ENCODE results near the gene NKX6-2.

The NKX6-2 gene

GRCh38 chr10:132803416-132804210 lies 17.7 kb upstream of the NKX6-2 start:
- Histone ChIP-seq H3K4me1 (ENCODE audit: insufficient read depth, low read length, severe bottlenecking) (no peaks in the 10 kb centered on the region), H2AFZ (ENCODE audit: low read length) (no peak overlapping the region), H3K27me3 (ENCODE audit: insufficient read depth, low read length) (no peaks in the 10 kb centered on the region), H3K4me2 (ENCODE audit: low read length) (no peak overlapping the region), H3K9me2 (ENCODE audit: low read depth, low read length) (no peaks in the 10 kb centered on the region), H3K36me3 (ENCODE audit: insufficient read depth, low read length) (no peaks in the 10 kb centered on the region), H3K27ac (ENCODE audit: low read depth, low read length, poor library complexity, severe bottlenecking) (no peak overlapping the region), H3F3A (ENCODE audit: insufficient read depth, low read length) (no peaks in the 10 kb centered on the region), H4K20me1 (ENCODE audit: insufficient read depth, low read length) (no peaks in the 10 kb centered on the region), H3K4me3 (ENCODE audit: low read depth, low read length, poor library complexity, severe bottlenecking) (no peak overlapping the region), H3K9me3 (ENCODE audit: low read length) (no peaks in the 10 kb centered on the region), H3K9ac (ENCODE audit: low read length) (no peak overlapping the region), H3K79me2 (ENCODE audit: insufficient read depth, low read length) (no peaks in the 10 kb centered on the region)
- TF ChIP-seq CTCF (IDR thresholded peaks at IDR 0.05; ENCODE audit: low read length), result no peak
- no peak for TF ChIP-seq EZH2 (IDR thresholded peaks at IDR 0.05; ENCODE audit: borderline replicate concordance, low read length)

GRCh38 chr10:132802694-132803320 lies 16.9 kb upstream of the NKX6-2 start:
- Histone ChIP-seq H3K4me1 (ENCODE audit: insufficient read depth, low read length, severe bottlenecking) (no peaks in the 10 kb centered on the region), H3K9me2 (ENCODE audit: low read depth, low read length) (no peaks in the 10 kb centered on the region), H2AFZ (ENCODE audit: low read length) (no peak overlapping the region), H3K36me3 (ENCODE audit: insufficient read depth, low read length) (no peaks in the 10 kb centered on the region), H3K27me3 (ENCODE audit: insufficient read depth, low read length) (no peaks in the 10 kb centered on the region), H3F3A (ENCODE audit: insufficient read depth, low read length) (no peaks in the 10 kb centered on the region), H4K20me1 (ENCODE audit: insufficient read depth, low read length) (no peaks in the 10 kb centered on the region), H3K27ac (ENCODE audit: low read depth, low read length, poor library complexity, severe bottlenecking) (no peak overlapping the region), H3K9me3 (ENCODE audit: low read length) (no peaks in the 10 kb centered on the region), H3K4me3 (ENCODE audit: low read depth, low read length, poor library complexity, severe bottlenecking) (no peak overlapping the region), H3K4me2 (ENCODE audit: low read length) (no peak overlapping the region), H3K79me2 (ENCODE audit: insufficient read depth, low read length) (no peaks in the 10 kb centered on the region), H3K9ac (ENCODE audit: low read length) (no peak overlapping the region)
- no peak for TF ChIP-seq CTCF (IDR thresholded peaks at IDR 0.05; ENCODE audit: low read length)
- TF ChIP-seq EZH2 (IDR thresholded peaks at IDR 0.05; ENCODE audit: borderline replicate concordance, low read length), result no peak

GRCh38 chr10:132802048-132802447 lies 16.1 kb upstream of the NKX6-2 start:
- H3F3A ChIP-seq (ENCODE audit: insufficient read depth, low read length), result no peaks in the 10 kb centered on the region
- no peaks in the 10 kb centered on the region for H4K20me1 ChIP-seq (ENCODE audit: insufficient read depth, low read length)
- H3K4me2 ChIP-seq (ENCODE audit: low read length), result no peak overlapping the region
- no peaks in the 10 kb centered on the region for H3K4me1 ChIP-seq (ENCODE audit: insufficient read depth, low read length, severe bottlenecking)
- H2AFZ ChIP-seq (ENCODE audit: low read length), result no peak overlapping the region
- no peaks in the 10 kb centered on the region for H3K9me2 ChIP-seq (ENCODE audit: low read depth, low read length)
- H3K27ac ChIP-seq (ENCODE audit: low read depth, low read length, poor library complexity, severe bottlenecking), result no peak overlapping the region
- no peaks in the 10 kb centered on the region for H3K36me3 ChIP-seq (ENCODE audit: insufficient read depth, low read length)
- H3K4me3 ChIP-seq (ENCODE audit: low read depth, low read length, poor library complexity, severe bottlenecking), result no peak overlapping the region
- TF ChIP-seq CTCF (IDR thresholded peaks at IDR 0.05; ENCODE audit: low read length) (no peak), EZH2 (IDR thresholded peaks at IDR 0.05; ENCODE audit: borderline replicate concordance, low read length) (no peak)
- H3K9ac ChIP-seq (ENCODE audit: low read length), result no peak overlapping the region
- no peaks in the 10 kb centered on the region for H3K79me2 ChIP-seq (ENCODE audit: insufficient read depth, low read length)
- H3K27me3 ChIP-seq (ENCODE audit: insufficient read depth, low read length), result no peaks in the 10 kb centered on the region
- H3K9me3 ChIP-seq (ENCODE audit: low read length), result no peaks in the 10 kb centered on the region
